GM19025 (cell line): ENCODE data around the gene ELK3.
A peak's percentile ranks its signal among the peaks of the same experiment; 100 is the strongest.

Experiments used
- ATAC-seq: cut with Tn5 transposase; IDR thresholded peaks from one replicate; pipeline ENCODE4 v1.9.1; 2021; ENCODE audit warnings: mild to moderate bottlenecking, low read depth, moderate library complexity; ENCODE audit not compliant: unreplicated experiment

The ELK3 gene

GRCh38 chr12:96186607-96187301 is 7.4 kb upstream of the ELK3 start:
- no peak for ATAC-seq

GRCh38 chr12:96187956-96188355 is 6.2 kb upstream of the ELK3 start:
- ATAC-seq = no peak

- no peak for ATAC-seq
Observed at GRCh38 chr12:96189781-96190180, 4.4 kb upstream of the ELK3 start.

- ATAC-seq = no peak
Observed at GRCh38 chr12:96190413-96191108, 3.6 kb upstream of the ELK3 start.

GRCh38 chr12:96192926-96193573 is 1.1 kb upstream of the ELK3 start:
- ATAC-seq = no peak

GRCh38 chr12:96194576-96194889 is 358 bp downstream of the ELK3 start:
- ATAC-seq = peak; percentile 6

GRCh38 chr12:96194971-96195844 is 1.0 kb downstream of the ELK3 start:
- ATAC-seq = peak; percentile 77

GRCh38 chr12:96195845-96196451 is 1.8 kb downstream of the ELK3 start:
- ATAC-seq = no peak

- ATAC-seq = no peak
Observed at GRCh38 chr12:96196781-96197180, 2.6 kb downstream of the ELK3 start.

- no peak for ATAC-seq
Observed at GRCh38 chr12:96197503-96198272, 3.5 kb downstream of the ELK3 start.

- no peak for ATAC-seq
Observed at GRCh38 chr12:96198965-96199364, 4.8 kb downstream of the ELK3 start.

GRCh38 chr12:96199464-96199863 is 5.3 kb downstream of the ELK3 start:
- no peak for ATAC-seq

- ATAC-seq = no peak
Observed at GRCh38 chr12:96201272-96202227, 7.4 kb downstream of the ELK3 start.

GRCh38 chr12:96204381-96204780 is 10.2 kb downstream of the ELK3 start:
- ATAC-seq = no peak

- no peak for ATAC-seq
Observed at GRCh38 chr12:96205908-96206307, 11.7 kb downstream of the ELK3 start.

- ATAC-seq = no peak
Observed at GRCh38 chr12:96206936-96207662, 12.9 kb downstream of the ELK3 start.

- no peak for ATAC-seq
Observed at GRCh38 chr12:96208346-96208745, 14.2 kb downstream of the ELK3 start.
